OCI-LY1 (cell line): ENCODE results near the gene TEK.

ENCODE experiments used
- H2AFZ ChIP-seq: fragments of 200-600 bp; sonication (generic), shearing (Covaris generic); 2 replicates; pipeline ENCODE4 v1.6.0; 2014; ENCODE audit warnings: antibody characterized with exemption, mild to moderate bottlenecking, low read length
- H3F3A ChIP-seq: fragments of 200-600 bp; sonication (generic), shearing (Covaris generic); 2 replicates; pipeline ENCODE4 v1.6.0; 2014; ENCODE audit warnings: mild to moderate bottlenecking, antibody characterized with exemption, low read length, moderate library complexity; ENCODE audit not compliant: insufficient read depth
- H3K27ac ChIP-seq: fragments of 200-600 bp; sonication (generic); 2 replicates; pipeline ENCODE4 v1.5.1; 2014; ENCODE audit warnings: low read length, mixed run types, mild to moderate bottlenecking, low read depth; ENCODE audit not compliant: poor library complexity, severe bottlenecking
- H3K27me3 ChIP-seq: fragments of 200-600 bp; sonication (generic); 2 replicates; pipeline ENCODE4 v1.6.0; 2014; ENCODE audit warnings: antibody characterized with exemption, mild to moderate bottlenecking, low read length, moderate library complexity; ENCODE audit not compliant: insufficient read depth
- H3K36me3 ChIP-seq: fragments of 200-600 bp; sonication (generic); 2 replicates; pipeline ENCODE4 v1.6.1; 2014; ENCODE audit warnings: mild to moderate bottlenecking, antibody characterized with exemption, low read length, moderate library complexity, mixed read lengths; ENCODE audit not compliant: insufficient read depth
- H3K4me1 ChIP-seq: fragments of 200-600 bp; sonication (generic); 2 replicates; pipeline ENCODE4 v1.5.1; 2014; ENCODE audit warnings: mild to moderate bottlenecking, low read length, moderate library complexity; ENCODE audit not compliant: insufficient read depth, severe bottlenecking
- H3K4me2 ChIP-seq: fragments of 200-600 bp; sonication (generic), shearing (Covaris generic); 2 replicates; pipeline ENCODE4 v1.6.1; 2014; ENCODE audit warnings: low read length
- H3K4me3 ChIP-seq: fragments of 200-600 bp; sonication (generic); 2 replicates; pipeline ENCODE4 v1.5.1; 2014; ENCODE audit warnings: low read length, low read depth, mild to moderate bottlenecking, mixed read lengths; ENCODE audit not compliant: poor library complexity, severe bottlenecking
- H3K79me2 ChIP-seq: fragments of 200-600 bp; shearing (Covaris generic); 2 replicates; pipeline ENCODE4 v1.6.1; 2016; ENCODE audit warnings: mixed run types, low read length, mixed read lengths; ENCODE audit not compliant: insufficient read depth
- H3K9ac ChIP-seq: fragments of 200-600 bp; sonication (generic), shearing (Covaris generic); 2 replicates; pipeline ENCODE4 v1.6.1; 2014; ENCODE audit warnings: mild to moderate bottlenecking, low read length, mixed read lengths
- H3K9me2 ChIP-seq: fragments of 200-600 bp; sonication (generic), shearing (Covaris generic); 2 replicates; pipeline ENCODE4 v1.6.1; 2014; ENCODE audit warnings: low read depth, mild to moderate bottlenecking, low read length, mixed read lengths
- H3K9me3 ChIP-seq: fragments of 200-600 bp; shearing (Covaris generic); 2 replicates; pipeline ENCODE4 v1.6.1; 2014; ENCODE audit warnings: low read length, mixed read lengths
- H4K20me1 ChIP-seq: fragments of 200-600 bp; sonication (generic), shearing (Covaris generic); 2 replicates; pipeline ENCODE4 v1.6.0; 2016; ENCODE audit warnings: mild to moderate bottlenecking, low read length; ENCODE audit not compliant: insufficient read depth
- CTCF ChIP-seq: fragments of 200-600 bp; sonication (generic), shearing (Covaris generic); IDR thresholded peaks from 2 replicates; pipeline ENCODE4 v1.5.1; 2017; ENCODE audit warnings: mild to moderate bottlenecking, antibody characterized with exemption, low read length, moderate library complexity, mixed read lengths
- EZH2 ChIP-seq: fragments of 200-600 bp; sonication (generic), shearing (Covaris generic); IDR thresholded peaks from 2 replicates; pipeline ENCODE4 v1.8.0; 2017; ENCODE audit warnings: borderline replicate concordance, mixed run types, mild to moderate bottlenecking, antibody characterized with exemption, low read length, moderate library complexity, mixed read lengths

The TEK gene

GRCh38 chr9:27125936-27126335 is 16.9 kb downstream of the TEK start:
- Histone ChIP-seq H3K4me1 (no peaks in the 10 kb centered on the region), H3K36me3 (no peaks in the 10 kb centered on the region), H3K27me3 (no peaks in the 10 kb centered on the region), H3K9ac (no peak overlapping the region), H3K27ac (no peak overlapping the region), H2AFZ (no peak overlapping the region), H3K9me3 (no peaks in the 10 kb centered on the region), H3F3A (no peaks in the 10 kb centered on the region), H3K4me3 (no peak overlapping the region), H4K20me1 (no peaks in the 10 kb centered on the region), H3K9me2 (no peaks in the 10 kb centered on the region), H3K4me2 (no peak overlapping the region), H3K79me2 (no peaks in the 10 kb centered on the region)
- no peak for TF ChIP-seq EZH2
- TF ChIP-seq CTCF: no peak

- Histone ChIP-seq H3K9ac (no peak overlapping the region), H4K20me1 (no peaks in the 10 kb centered on the region), H3K9me3 (no peaks in the 10 kb centered on the region), H3F3A (no peaks in the 10 kb centered on the region), H3K36me3 (no peaks in the 10 kb centered on the region), H3K27ac (no peak overlapping the region), H3K4me2 (no peak overlapping the region), H2AFZ (no peak overlapping the region), H3K4me1 (no peaks in the 10 kb centered on the region), H3K9me2 (no peaks in the 10 kb centered on the region), H3K79me2 (no peaks in the 10 kb centered on the region), H3K4me3 (no peak overlapping the region), H3K27me3 (no peaks in the 10 kb centered on the region)
- TF ChIP-seq CTCF (no peak), EZH2 (no peak)
Measured at GRCh38 chr9:27126670-27127069, 17.6 kb downstream of the TEK start.

GRCh38 chr9:27129221-27129620 is 20.2 kb downstream of the TEK start:
- Histone ChIP-seq H3K4me1 (no peaks in the 10 kb centered on the region), H2AFZ (no peak overlapping the region), H3K9ac (no peak overlapping the region), H3K79me2 (no peaks in the 10 kb centered on the region), H3K4me3 (no peak overlapping the region), H3K36me3 (no peaks in the 10 kb centered on the region), H3K4me2 (no peak overlapping the region), H3F3A (no peaks in the 10 kb centered on the region), H4K20me1 (no peaks in the 10 kb centered on the region), H3K27me3 (no peaks in the 10 kb centered on the region), H3K27ac (no peak overlapping the region), H3K9me3 (no peaks in the 10 kb centered on the region), H3K9me2 (no peaks in the 10 kb centered on the region)
- TF ChIP-seq CTCF: no peak
- TF ChIP-seq EZH2: no peak
